Subcutaneous adipose tissue (tissue), 4 donors: ENCODE results near the gene CARM1. TPM values are rescaled to one million over a fixed set of nuclear protein-coding genes. Genes with fewer than 3 reads are reported as not detected.

Experiments used
- CTCF ChIP-seq: fragments of 450-650 bp; IDR thresholded peaks from one replicate; pipeline ENCODE4 v1.5.1; 2016; ENCODE audit warnings: low read depth, mild to moderate bottlenecking, control low read depth, antibody characterized with exemption, moderate library complexity
- total RNA-seq, 4 donors: library from RNA; depleted of rRNA; stranded (reverse); fragments of >200 nt; gene quantifications; one replicate each; pipeline ENCODE4 v1.1.0, GENCODE V29; 2016

Gene CARM1
- total RNA-seq, 4 donors from 2014 or later: 16.7 to 19.6 (median 18.4) TPM

GRCh38 chr19:10911579-10912363 lies 40.4 kb downstream of the CARM1 start:
- TF ChIP-seq CTCF: no peak

GRCh38 chr19:10912619-10913018 lies 41.3 kb downstream of the CARM1 start:
- TF ChIP-seq CTCF: no peak

GRCh38 chr19:10913716-10914340 lies 42.5 kb downstream of the CARM1 start:
- no peak for TF ChIP-seq CTCF

GRCh38 chr19:10915130-10916091 lies 44.1 kb downstream of the CARM1 start:
- TF ChIP-seq CTCF: no peak

- TF ChIP-seq CTCF: no peak
Measured at GRCh38 chr19:10916602-10917001, 45.2 kb downstream of the CARM1 start.

GRCh38 chr19:10918359-10918758 lies 47.0 kb downstream of the CARM1 start:
- no peak for TF ChIP-seq CTCF
